A673 (cell line): Measurements from ENCODE around the gene TBR1.

ENCODE experiments used
- EZH2 ChIP-seq: fragments of 200-600 bp; sonication (generic); IDR thresholded peaks from 2 replicates; pipeline ENCODE4 v1.6.1; 2017; ENCODE audit warnings: borderline replicate concordance, low read depth, mild to moderate bottlenecking, mixed read lengths, antibody characterized with exemption, low read length; ENCODE audit not compliant: poor library complexity, severe bottlenecking
- TF ChIP-seq, protein P1 (sequence below): fragments of 300-800, 200-600 bp; sonication (generic); conservative IDR thresholded peaks from 2 replicates; pipeline ENCODE4 v1.5.1; 2017; ENCODE audit warnings: low read depth, mild to moderate bottlenecking, antibody characterized with exemption, low read length, moderate library complexity, mixed read lengths

DNA sequence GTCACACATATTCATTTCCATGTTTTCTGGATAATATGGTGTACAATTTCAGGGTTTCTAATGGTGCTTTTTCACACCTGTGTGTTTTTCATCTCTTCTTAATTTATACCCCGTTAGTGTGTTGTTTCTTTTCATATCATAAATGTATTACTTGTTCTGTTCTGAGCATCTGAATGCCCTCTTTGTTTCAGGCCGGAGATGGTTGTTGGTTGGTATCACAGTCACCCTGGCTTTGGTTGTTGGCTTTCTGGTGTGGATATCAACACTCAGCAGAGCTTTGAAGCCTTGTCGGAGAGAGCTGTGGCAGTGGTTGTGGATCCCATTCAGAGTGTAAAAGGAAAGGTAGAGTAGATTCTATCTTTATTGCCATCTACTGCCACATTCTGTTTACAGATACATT lies 45.1 kb upstream of the TBR1 start:
- TF ChIP-seq, protein P1, sequence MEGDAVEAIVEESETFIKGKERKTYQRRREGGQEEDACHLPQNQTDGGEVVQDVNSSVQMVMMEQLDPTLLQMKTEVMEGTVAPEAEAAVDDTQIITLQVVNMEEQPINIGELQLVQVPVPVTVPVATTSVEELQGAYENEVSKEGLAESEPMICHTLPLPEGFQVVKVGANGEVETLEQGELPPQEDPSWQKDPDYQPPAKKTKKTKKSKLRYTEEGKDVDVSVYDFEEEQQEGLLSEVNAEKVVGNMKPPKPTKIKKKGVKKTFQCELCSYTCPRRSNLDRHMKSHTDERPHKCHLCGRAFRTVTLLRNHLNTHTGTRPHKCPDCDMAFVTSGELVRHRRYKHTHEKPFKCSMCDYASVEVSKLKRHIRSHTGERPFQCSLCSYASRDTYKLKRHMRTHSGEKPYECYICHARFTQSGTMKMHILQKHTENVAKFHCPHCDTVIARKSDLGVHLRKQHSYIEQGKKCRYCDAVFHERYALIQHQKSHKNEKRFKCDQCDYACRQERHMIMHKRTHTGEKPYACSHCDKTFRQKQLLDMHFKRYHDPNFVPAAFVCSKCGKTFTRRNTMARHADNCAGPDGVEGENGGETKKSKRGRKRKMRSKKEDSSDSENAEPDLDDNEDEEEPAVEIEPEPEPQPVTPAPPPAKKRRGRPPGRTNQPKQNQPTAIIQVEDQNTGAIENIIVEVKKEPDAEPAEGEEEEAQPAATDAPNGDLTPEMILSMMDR, result no peak
- no peak for TF ChIP-seq EZH2
